D721Med (cell line): ENCODE measurements around the gene ANKRD44.

Experiments used
- DNase-seq: peaks from one replicate; pipeline ENCODE4 v3.0.0; 2011; ENCODE audit warnings: low spot score; ENCODE audit not compliant: insufficient read length
- FAIRE-seq: peaks from 2 replicates; lab custom pipeline; 2011; peaks lifted over from hg19 to GRCh38; lab: Jason Lieb, UNC
- TF ChIP-seq, protein P1 (sequence below): IDR thresholded peaks from 2 replicates; pipeline ENCODE4 v1.5.1; 2012; ENCODE audit warnings: mild to moderate bottlenecking, control low read depth; ENCODE audit not compliant: insufficient read depth; ENCODE audit errors: missing control alignments

ANKRD44 gene

DNA sequence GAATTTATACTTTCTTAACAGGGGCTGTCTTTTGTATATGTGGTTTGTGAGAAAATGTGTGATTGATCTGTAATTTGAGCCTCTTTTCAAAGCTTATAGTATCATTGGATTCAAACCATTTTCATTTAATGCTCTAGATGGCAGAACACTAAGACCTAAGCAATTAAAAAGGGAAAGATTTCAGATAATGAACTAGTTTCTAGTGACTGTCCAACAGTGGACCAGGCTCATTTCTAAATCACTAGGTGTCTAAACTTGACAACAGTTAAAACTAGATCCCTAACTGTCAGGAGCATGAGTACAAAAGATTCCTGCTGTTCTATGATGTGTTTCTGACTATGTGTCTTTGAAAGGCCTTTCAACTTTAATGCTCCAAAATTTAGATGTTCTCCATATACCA lies 54.6 kb downstream of the ANKRD44 start:
- FAIRE-seq = no peak
- TF ChIP-seq, protein P1, sequence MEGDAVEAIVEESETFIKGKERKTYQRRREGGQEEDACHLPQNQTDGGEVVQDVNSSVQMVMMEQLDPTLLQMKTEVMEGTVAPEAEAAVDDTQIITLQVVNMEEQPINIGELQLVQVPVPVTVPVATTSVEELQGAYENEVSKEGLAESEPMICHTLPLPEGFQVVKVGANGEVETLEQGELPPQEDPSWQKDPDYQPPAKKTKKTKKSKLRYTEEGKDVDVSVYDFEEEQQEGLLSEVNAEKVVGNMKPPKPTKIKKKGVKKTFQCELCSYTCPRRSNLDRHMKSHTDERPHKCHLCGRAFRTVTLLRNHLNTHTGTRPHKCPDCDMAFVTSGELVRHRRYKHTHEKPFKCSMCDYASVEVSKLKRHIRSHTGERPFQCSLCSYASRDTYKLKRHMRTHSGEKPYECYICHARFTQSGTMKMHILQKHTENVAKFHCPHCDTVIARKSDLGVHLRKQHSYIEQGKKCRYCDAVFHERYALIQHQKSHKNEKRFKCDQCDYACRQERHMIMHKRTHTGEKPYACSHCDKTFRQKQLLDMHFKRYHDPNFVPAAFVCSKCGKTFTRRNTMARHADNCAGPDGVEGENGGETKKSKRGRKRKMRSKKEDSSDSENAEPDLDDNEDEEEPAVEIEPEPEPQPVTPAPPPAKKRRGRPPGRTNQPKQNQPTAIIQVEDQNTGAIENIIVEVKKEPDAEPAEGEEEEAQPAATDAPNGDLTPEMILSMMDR = no peak
- no peak for DNase-seq

DNA sequence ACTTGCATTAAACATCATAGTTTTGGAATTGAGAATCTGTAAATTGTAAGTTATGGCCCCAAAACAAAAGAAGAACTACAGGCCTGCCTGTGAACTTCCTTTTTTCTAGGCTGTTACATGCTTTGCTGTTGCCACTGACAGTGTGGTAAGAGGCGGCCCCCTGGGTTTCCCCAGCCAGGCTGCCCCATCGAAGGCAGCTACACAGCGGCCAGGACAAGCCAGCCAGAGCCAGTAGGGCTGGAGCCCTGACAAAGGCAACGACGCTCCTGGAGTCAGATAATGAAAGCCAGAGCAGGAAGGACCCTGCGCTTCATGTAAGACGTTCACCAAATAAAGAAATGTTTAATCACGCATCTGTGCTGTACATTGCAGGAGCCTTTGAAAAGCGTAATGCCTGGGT lies 55.0 kb downstream of the ANKRD44 start:
- DNase-seq = no peak

DNA sequence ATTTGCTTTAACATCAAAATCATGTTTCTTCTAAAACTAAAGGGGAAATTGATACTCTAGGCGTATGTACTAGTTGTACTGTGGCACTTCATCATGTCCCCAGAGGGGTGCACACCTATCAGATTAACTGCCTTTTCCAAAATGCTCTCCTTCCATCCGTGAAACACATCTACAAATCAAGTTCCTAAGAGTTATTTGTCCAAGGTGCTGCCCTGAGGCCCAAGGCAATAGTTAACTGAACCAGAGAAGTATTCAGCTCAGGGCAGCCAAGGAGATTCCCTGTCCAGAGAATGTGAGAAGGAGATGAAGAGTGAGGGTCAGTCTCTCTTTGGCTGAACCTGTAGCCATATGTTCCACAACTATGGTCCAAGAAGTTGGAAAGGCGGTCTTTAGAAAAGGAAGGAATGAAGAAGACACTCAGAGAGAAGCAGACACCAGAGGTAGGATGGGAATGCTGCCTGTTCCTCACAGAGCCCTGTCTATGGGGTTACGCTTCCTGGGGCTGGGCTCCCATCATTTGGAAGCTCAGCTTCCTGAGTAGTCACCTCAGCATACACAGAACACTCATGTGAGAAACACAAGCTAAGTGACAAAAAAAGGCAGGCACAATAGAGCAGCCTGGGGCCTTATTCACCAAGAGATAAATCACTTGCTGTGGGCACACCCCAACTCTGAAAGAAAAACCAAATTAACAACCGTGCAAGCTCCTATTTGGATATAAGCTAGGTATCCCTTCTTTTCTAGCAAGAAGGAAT lies 55.6 kb downstream of the ANKRD44 start:
- DNase-seq = no peak
- TF ChIP-seq, protein P1 = no peak
- no peak for FAIRE-seq

More for the DNA sequence above, 55.0 kb downstream of the ANKRD44 start:
- no peak for FAIRE-seq
- TF ChIP-seq, protein P1 = no peak

DNA sequence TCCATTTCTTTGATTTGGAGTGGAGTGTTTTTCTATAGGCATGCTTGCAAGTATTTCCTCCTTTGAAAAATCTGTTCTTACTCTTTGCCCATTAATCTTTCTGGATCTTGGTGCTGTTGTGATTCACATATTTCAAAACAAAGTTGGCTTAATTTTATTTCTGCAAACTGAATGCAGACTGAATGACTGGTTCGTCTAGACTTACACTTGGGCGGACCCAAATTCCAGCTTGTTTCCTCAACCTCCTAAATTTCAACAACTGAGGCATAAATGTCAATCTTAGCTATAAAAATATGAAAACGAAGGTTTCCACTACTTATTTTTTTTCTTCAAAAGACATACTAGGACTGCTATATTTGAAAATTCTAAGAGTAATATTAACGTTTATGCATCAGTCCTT lies 59.0 kb downstream of the ANKRD44 start:
- no peak for DNase-seq
- TF ChIP-seq, protein P1 = no peak
- no peak for FAIRE-seq

DNA sequence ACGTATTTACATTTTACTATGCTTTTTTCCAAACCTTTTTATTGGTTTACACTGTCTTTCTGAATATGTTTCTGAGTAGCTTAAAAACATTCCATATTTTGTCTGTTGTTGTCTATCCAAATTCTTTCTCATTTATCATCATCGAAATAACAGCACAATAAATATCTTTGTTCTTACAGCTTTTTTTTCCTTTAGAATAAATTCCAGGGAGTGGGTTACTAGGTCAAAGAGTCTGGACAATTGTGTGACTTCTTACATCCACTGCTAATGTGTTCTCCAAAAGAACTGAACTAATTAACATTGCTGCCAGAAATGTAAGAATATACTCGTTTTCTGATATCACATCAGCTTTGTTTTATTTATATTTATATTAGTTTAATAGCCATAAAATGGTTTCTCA lies 59.4 kb downstream of the ANKRD44 start:
- no peak for DNase-seq
- FAIRE-seq = no peak
- TF ChIP-seq, protein P1 = no peak

DNA sequence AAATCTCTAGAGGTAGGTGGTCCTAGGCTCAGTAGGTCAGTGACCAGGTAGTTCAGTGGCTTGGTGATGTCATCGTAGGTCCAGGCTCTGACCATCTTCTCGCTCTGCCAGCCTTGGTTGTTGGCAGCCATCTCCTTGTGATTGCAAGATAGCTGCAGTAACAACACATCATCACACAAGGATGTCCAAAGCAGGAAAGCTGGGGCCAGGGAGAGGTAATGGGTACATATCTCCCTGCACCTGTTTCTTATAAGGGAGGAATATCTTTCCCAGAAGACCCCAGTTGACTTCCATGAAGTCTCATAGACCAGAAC lies 60.5 kb downstream of the ANKRD44 start:
- TF ChIP-seq, protein P1 = no peak
- no peak for DNase-seq
- no peak for FAIRE-seq

DNA sequence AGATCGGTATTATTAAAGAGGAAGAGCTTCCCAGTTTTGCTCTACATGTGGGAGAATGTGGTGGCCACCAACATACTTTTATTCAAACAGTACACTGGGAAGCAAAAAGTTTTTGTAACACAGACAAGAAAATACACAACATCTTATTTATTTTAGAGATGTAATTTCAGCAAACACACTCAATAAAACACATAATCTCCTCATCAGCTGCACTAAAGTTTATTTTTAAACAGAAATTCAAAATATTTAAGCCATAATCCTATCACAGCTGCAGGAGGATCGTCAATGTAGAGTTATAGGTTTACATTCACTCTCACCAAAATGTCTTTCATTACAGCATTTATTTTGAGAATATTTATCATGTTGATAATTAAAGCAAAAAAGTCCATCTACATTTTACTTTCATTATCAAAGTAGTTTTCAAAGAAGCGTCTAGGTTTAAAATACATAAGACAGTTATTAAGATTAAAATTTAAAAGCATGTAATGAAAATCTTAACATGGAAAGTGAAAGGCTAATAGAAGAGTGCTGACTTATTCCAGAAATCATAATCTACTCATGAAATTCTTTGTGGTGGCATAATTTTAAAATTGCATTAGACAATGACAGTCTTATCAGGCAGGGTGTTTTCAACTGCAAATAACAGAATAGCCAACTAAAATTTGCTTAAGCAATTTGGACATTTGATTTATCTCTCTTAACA lies 61.0 kb downstream of the ANKRD44 start:
- DNase-seq (no peak), FAIRE-seq (no peak)
- TF ChIP-seq, protein P1 = no peak
